Stimulated activated CD8-positive, alpha-beta memory T cell treated with anti-CD3 and anti-CD28 coated beads, Interleukin-7, amount 100 ng/mL, for 24 hours (primary cell): ENCODE measurements around the gene MID1.

Experiments used
- DNase-seq: peaks from one replicate; pipeline ENCODE4 v3.0.0-alpha.2; 2020; ENCODE audit warnings: low read depth

MID1 gene

GRCh38 chrX:10429908-10430307 lies 190.5 kb downstream of the MID1 start:
- DNase-seq = no peak

GRCh38 chrX:10427249-10427648 lies 193.1 kb downstream of the MID1 start:
- no peak for DNase-seq

GRCh38 chrX:10423716-10424115 lies 196.7 kb downstream of the MID1 start:
- no peak for DNase-seq

GRCh38 chrX:10420134-10420533 lies 200.3 kb downstream of the MID1 start:
- no peak for DNase-seq

DNA sequence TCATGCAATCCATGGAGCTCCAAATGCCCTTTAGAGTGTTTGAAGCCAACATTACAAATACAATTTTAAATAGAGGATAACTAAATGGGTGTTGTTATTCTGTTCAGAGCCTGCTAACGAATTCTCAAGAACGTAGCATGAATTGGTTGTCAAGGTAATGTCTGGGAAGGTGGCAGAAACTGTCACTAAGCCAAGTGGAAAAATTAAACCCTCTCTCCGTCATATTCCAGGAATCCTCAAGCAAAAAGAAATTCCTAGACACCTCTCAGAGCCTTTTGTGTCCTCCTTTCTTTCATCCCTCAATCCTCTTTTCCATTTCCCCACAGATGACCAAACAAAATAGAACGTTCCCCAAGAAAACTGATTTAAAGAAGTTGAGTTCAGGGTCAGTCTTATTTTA lies 204.0 kb downstream of the MID1 start:
- DNase-seq = no peak

DNA sequence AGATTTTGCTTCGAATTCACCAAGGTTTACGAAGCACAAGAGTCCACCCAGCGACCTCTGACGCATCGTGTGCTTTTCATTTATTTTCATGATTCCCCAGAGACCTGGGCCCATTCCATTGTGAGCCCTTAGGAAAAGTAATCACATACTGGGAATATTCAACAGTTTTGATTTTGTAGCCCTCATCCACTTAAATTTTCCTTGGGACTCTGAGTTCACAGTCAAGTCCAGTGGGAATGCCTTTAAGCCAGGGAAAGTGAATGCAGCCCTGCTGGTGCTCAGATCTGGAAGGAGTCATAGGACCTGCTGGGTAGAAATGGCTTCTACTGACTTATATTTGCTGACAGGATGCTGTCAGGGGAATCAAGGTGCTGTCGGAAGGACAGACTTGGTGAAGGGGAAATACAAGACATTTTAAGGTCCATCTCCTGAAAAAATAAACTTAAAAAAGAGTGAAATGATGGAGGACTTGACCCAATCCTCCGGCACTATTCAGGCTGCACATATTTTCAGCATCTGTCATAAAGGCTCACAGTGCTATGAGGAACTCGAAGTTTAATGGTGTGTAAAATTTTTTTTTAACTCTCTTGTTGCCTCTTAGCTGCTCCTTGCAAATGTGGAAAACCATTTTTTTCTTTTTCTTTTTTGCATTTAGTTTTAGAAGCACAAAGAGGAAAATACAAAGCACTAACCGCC lies 204.9 kb downstream of the MID1 start:
- no peak for DNase-seq

- no peak for DNase-seq
Measured at GRCh38 chrX:10414862-10415261, 205.5 kb downstream of the MID1 start.

GRCh38 chrX:10414156-10414824 lies 206.1 kb downstream of the MID1 start:
- no peak for DNase-seq

DNA sequence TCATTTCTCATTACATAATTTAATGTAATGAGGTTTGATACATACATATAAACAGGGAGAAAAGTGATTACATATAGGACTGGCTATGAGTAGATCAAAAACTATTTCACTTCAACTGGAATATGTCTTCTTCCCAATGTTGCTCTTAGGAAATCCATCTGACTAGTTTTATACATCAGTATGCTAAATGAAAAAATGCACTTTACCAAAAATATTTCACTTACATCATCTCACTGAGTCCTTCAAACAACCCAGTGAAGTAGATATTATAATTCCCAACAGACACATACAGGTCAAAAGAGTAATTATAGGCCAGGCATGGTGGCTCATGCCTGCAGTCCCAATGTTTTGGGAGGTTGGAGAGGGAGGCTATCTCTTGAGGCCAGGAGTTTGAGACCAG lies 215.9 kb downstream of the MID1 start:
- DNase-seq = no peak

- no peak for DNase-seq
Measured at GRCh38 chrX:10401239-10401638, 219.1 kb downstream of the MID1 start.

GRCh38 chrX:10399043-10399741 lies 221.2 kb downstream of the MID1 start:
- DNase-seq = no peak

DNA sequence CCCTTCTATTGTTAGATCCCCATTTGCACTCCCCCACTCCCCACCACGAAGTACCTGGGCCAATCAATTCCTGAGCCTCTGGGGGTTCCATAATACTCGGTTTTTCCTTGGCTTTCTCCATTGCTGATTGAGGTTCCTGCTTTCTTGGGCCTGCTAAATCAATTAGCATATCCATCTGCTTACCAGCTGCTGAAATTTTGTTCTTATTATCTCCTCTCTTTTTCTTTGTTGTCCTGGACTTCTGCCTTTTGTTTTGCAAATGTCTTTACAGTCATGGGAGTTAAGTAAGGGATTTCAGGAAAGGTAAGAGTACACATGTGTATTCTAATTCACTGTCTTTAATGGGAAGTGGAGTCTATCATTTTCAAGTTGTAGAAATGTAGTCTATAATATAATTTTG lies 222.2 kb downstream of the MID1 start:
- DNase-seq = no peak

DNA sequence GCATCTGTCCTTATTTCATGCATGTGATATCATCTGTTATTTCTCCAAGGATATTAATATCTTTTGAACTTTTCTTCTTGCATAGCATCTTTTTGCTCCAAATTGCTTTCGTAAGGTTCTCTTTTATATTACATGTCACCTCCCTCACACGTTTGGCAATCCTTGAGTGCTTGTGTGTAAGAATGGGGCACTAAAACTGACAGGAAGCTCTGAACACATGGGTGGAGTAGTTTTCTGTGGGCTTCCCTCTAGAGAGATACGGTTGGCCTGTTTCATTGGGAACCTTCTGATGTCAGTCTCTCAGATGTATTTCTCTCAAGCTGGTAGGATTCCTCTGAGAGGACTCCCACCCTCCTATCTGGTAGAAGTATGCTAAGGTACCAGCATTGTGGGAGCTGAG lies 223.0 kb downstream of the MID1 start:
- DNase-seq = no peak

- DNase-seq = no peak
Measured at GRCh38 chrX:10395643-10396042, 224.7 kb downstream of the MID1 start.
